ENCODE measurements around the gene ANP32E. TPM values are rescaled to one million over a fixed set of nuclear protein-coding genes. Genes with fewer than 3 reads are reported as not detected.

Gene ANP32E
- total RNA-seq, 2 donors from 2014 or later, result 59.2 to 78.1 TPM

DNA sequence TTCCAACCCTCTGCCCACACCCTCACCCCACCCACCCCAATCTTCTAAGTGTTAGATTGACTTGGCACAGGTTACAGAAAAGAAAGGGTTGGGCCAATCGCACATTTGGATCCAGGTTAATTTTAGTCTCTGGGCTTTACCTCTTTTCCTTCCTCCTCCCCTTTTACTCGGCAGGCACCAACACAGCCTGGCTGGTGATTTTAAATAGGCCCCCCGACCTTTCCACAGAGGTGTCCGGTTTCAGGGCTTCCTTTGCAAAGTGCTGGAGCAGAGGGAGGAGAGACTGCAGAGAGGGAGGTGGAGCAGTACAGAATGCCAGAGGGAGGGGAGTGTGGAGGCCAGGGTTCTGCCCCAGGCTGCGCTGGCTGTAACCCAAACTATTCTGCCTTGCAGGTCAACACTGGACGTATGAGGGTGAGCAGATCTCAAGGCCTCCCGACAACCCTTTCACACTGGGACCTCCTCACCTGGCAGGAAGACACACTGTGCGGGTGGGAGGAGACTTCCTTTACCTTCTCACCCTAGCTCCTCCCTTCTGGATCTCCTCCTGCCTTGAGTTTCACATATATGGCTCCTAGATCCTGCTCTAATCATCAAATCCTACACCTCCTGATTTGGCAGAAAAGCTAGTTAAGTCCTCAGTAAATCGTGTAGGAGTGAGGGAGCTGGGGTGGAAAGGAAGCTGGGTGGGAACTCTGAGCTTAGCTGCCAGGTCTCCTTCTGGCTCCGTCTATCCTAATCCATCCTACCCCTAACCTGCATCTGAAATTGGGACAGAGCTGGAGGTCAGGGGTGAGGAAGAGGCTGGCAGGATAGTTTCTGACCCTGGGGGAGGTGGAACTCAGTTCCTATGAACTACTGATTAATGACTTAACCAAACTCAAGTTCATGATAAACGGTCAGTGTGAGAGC lies 24.1 kb upstream of the ANP32E start:
- Histone ChIP-seq H3K27me3 (ENCODE audit: control insufficient read depth, insufficient read depth, low read length, poor library complexity, severe bottlenecking) (no peaks in the 10 kb centered on the region), H3K9ac (ENCODE audit: extremely low read depth, low read length, poor library complexity, severe bottlenecking) (peak overlapping the region; percentile 77), H3K27ac (ENCODE audit: low read depth, low read length) (peak overlapping the region; percentile 21), H3K36me3 (ENCODE audit: control insufficient read depth, insufficient read depth, low read length) (peaks cover under 1% of the 10 kb centered on the region), H3K9me3 (ENCODE audit: control insufficient read depth, low read length) (no peaks in the 10 kb centered on the region), H3K4me1 (ENCODE audit: control insufficient read depth, insufficient read depth, low read length) (peaks cover 6% of the 10 kb centered on the region), H3K4me3 (ENCODE audit: low read length) (peak overlapping the region; percentile 79)
- Mint-ChIP-seq H3K4me3 (peak overlapping the region; percentile 75), H3K27ac (peak overlapping the region; percentile 97), H3K36me3 (ENCODE audit: low read depth) (peaks cover 33% of the 10 kb centered on the region), H3K4me1 (peaks cover 63% of the 10 kb centered on the region), H3K9me3 (peaks cover 2% of the 10 kb centered on the region), H3K27me3 (ENCODE audit: insufficient read depth) (no peaks in the 10 kb centered on the region)
- peak; percentile 92 for DNase-seq
- TF ChIP-seq, protein P1, sequence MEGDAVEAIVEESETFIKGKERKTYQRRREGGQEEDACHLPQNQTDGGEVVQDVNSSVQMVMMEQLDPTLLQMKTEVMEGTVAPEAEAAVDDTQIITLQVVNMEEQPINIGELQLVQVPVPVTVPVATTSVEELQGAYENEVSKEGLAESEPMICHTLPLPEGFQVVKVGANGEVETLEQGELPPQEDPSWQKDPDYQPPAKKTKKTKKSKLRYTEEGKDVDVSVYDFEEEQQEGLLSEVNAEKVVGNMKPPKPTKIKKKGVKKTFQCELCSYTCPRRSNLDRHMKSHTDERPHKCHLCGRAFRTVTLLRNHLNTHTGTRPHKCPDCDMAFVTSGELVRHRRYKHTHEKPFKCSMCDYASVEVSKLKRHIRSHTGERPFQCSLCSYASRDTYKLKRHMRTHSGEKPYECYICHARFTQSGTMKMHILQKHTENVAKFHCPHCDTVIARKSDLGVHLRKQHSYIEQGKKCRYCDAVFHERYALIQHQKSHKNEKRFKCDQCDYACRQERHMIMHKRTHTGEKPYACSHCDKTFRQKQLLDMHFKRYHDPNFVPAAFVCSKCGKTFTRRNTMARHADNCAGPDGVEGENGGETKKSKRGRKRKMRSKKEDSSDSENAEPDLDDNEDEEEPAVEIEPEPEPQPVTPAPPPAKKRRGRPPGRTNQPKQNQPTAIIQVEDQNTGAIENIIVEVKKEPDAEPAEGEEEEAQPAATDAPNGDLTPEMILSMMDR (conservative IDR thresholded peaks at IDR 0.05), result no peak
- WGBS, 2 experiments (ENCODE audit: insufficient coverage in 1 of 2, insufficient read length in 1 of 2), result 22 to 24% methylated on average over 4 to 10 of the region's 11 CpGs

DNA sequence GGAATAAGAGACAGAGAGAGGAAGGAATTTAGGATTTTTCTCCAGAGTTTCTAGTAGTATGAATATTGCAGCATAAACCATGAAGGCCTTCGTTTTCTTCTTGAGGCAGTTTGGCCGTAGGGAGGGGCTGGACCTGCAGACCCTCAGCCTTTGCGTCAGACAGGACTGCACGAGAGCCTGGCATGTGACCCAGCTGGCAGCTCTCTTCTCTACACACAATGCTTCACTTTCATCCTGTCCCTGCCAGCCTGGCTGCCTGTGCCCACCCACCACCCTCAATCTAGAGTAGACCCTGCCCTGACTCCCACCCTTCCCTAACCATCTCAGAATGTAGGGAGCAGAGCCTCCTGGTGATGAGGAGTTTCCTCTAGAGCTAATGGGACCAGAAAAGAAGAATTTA lies 23.3 kb upstream of the ANP32E start:
- Mint-ChIP-seq H3K27ac (peak overlapping the region; percentile 97), H3K27me3 (ENCODE audit: insufficient read depth) (no peaks in the 10 kb centered on the region), H3K4me1 (peaks cover 57% of the 10 kb centered on the region), H3K36me3 (ENCODE audit: low read depth) (peaks cover 25% of the 10 kb centered on the region), H3K4me3 (peak overlapping the region; percentile 75), H3K9me3 (peaks cover 2% of the 10 kb centered on the region)
- peak overlapping the region; percentile 77 for H3K9ac ChIP-seq (ENCODE audit: extremely low read depth, low read length, poor library complexity, severe bottlenecking)
- peak overlapping the region; percentile 21 for H3K27ac ChIP-seq (ENCODE audit: low read depth, low read length)
- peak overlapping the region; percentile 79 for H3K4me3 ChIP-seq (ENCODE audit: low read length)
- TF ChIP-seq, protein P1 (conservative IDR thresholded peaks at IDR 0.05), result no peak
- H3K9me3 ChIP-seq (ENCODE audit: control insufficient read depth, low read length), result no peaks in the 10 kb centered on the region
- H3K27me3 ChIP-seq (ENCODE audit: control insufficient read depth, insufficient read depth, low read length, poor library complexity, severe bottlenecking), result no peaks in the 10 kb centered on the region
- peak; percentile 60 for DNase-seq
- no peaks in the 10 kb centered on the region for H3K36me3 ChIP-seq (ENCODE audit: control insufficient read depth, insufficient read depth, low read length)
- WGBS, 2 experiments (ENCODE audit: insufficient coverage in 1 of 2, insufficient read length in 1 of 2), result 23% methylated on average over 4 of the region's 4 CpGs; no CpG with 5 or more reads in 1 of the 2 experiments
- peaks cover 6% of the 10 kb centered on the region for H3K4me1 ChIP-seq (ENCODE audit: control insufficient read depth, insufficient read depth, low read length)

DNA sequence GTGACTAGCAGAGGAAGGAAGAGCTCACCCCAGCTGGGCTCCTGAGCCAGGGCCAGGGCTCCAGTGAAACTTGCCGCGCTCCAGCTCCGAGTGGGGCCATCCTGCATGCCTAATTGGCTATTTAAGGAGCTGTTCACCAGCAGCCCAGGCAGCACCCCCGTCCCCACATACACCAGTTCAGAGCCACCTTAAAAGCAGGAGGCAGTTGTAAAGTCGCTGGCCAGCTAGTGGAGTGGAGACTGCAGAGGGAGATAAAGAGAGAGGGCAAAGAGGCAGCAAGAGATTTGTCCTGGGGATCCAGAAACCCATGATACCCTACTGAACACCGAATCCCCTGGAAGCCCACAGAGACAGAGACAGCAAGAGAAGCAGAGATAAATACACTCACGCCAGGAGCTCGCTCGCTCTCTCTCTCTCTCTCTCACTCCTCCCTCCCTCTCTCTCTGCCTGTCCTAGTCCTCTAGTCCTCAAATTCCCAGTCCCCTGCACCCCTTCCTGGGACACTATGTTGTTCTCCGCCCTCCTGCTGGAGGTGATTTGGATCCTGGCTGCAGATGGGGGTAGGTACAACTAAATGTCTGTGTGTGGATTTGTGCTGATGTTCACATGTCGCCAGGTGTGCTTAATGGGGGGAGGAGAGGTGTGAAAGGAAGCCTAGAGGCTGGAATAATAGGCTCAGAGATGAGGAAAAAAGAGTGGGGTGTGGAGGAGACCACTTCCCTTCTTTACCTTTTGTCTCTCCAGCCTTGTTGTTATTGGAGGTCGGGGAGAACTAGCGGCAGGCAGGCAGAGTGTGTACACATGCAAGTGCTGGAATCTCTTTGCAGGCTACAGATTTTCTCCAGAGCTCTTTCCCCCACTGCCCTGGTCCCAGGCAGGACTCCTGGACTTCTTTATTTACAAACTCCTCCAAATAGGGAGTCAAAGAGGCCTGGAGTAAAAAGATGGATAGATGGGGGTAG lies 22.0 kb upstream of the ANP32E start, which contains the start of gene CA14:
CA14 (plus strand) TSS at position 151 of the 962 bp plus-strand sequence; CDS start at position 506, 355 bp downstream.
- peak within 1 kb of the TSS; percentile 79 for H3K4me3 ChIP-seq (ENCODE audit: low read length)
- H3K27ac ChIP-seq (ENCODE audit: low read depth, low read length), result peak within 1 kb of the TSS; percentile 94

More for the DNA sequence above, 22.0 kb upstream of the ANP32E start, which contains the start of gene CA14:
- Mint-ChIP-seq H3K4me3 (peak within 1 kb of the TSS; percentile 75), H3K36me3 (ENCODE audit: low read depth) (peaks cover 19% of the 10 kb centered on the region), H3K27me3 (ENCODE audit: insufficient read depth) (no peaks in the 10 kb centered on the region), H3K4me1 (peaks cover 48% of the 10 kb centered on the region), H3K9me3 (peaks cover 2% of the 10 kb centered on the region), H3K27ac (peak within 1 kb of the TSS; percentile 97)
- Histone ChIP-seq H3K4me1 (ENCODE audit: control insufficient read depth, insufficient read depth, low read length) (peaks cover under 1% of the 10 kb centered on the region), H3K27me3 (ENCODE audit: control insufficient read depth, insufficient read depth, low read length, poor library complexity, severe bottlenecking) (no peaks in the 10 kb centered on the region), H3K36me3 (ENCODE audit: control insufficient read depth, insufficient read depth, low read length) (no peaks in the 10 kb centered on the region), H3K9ac (ENCODE audit: extremely low read depth, low read length, poor library complexity, severe bottlenecking) (peak within 1 kb of the TSS; percentile 77), H3K9me3 (ENCODE audit: control insufficient read depth, low read length) (no peaks in the 10 kb centered on the region)
- peak; percentile 84 for DNase-seq
- 0 to 1% methylated on average over 4 to 13 of the region's 13 CpGs for WGBS, 2 experiments (ENCODE audit: insufficient coverage in 1 of 2, insufficient read length in 1 of 2)
- TF ChIP-seq, protein P1 (conservative IDR thresholded peaks at IDR 0.05), result peak; percentile 13
